Endothelial cell of umbilical vein (primary cell): ENCODE measurements around the gene HLA-DQA2. TPM values are rescaled to one million over a fixed set of nuclear protein-coding genes. Genes with fewer than 3 reads are reported as not detected.

ENCODE experiments used
- BruUV-seq: library from RNA; stranded (reverse); fragments of 400-500 nt; replicated peaks from 2 replicates; lab custom pipeline; 2021; lab: Mats Ljungman, UMichigan
- CTCF ChIA-PET: fragments of 300-600, 350-600 bp; sonication (Branson Sonifier 250); formaldehyde crosslinking; loops from one replicate; lab custom pipeline; 2021; ENCODE audit warnings: antibody characterized with exemption, inconsistent platforms; lab: Charles Lee
- POLR2A ChIA-PET: fragments of 300-600, 350-600 bp; sonication (Branson Sonifier 250); formaldehyde crosslinking; loops from one replicate; lab custom pipeline; 2021; ENCODE audit warnings: antibody characterized with exemption, inconsistent platforms; lab: Charles Lee
- DNase-seq: peaks from one replicate; pipeline ENCODE4 v3.0.0-alpha.2; 2011; ENCODE audit warnings: low read depth, low spot score
- FAIRE-seq: peaks from 2 replicates; lab custom pipeline; 2011; peaks lifted over from hg19 to GRCh38; lab: Jason Lieb, UNC
- H2AFZ ChIP-seq: 2 replicates; pipeline ENCODE4 v1.6.0; 2012; ENCODE audit warnings: low read depth, low read length, control low read depth, inconsistent platforms
- H3K27ac ChIP-seq: 2 replicates; pipeline ENCODE4 v1.5.1; 2011; ENCODE audit warnings: low read depth, mild to moderate bottlenecking, control low read depth, low read length, moderate library complexity; ENCODE audit not compliant: insufficient read depth
- H3K27me3 ChIP-seq, 2 experiments: 2 replicates each; pipeline versions ENCODE4 v1.6.0 to v1.6.1; 2011; ENCODE audit warnings: low read length in 2 of 2, mixed read lengths in 1 of 2; ENCODE audit not compliant: control insufficient read depth in 2 of 2, insufficient read depth in 2 of 2
- H3K36me3 ChIP-seq, 2 experiments: 2 replicates in 1 of 2; 3 replicates in 1 of 2; pipeline ENCODE4 v1.5.1; 2011; ENCODE audit warnings: low read length in 2 of 2, mild to moderate bottlenecking in 1 of 2, moderate library complexity in 1 of 2; ENCODE audit not compliant: control insufficient read depth in 2 of 2, insufficient read depth in 2 of 2; ENCODE audit errors: extremely low read depth in 1 of 2
- H3K4me1 ChIP-seq: 3 replicates; pipeline ENCODE4 v1.5.1; 2011; ENCODE audit warnings: mild to moderate bottlenecking, low read length; ENCODE audit not compliant: control insufficient read depth, insufficient read depth; ENCODE audit errors: extremely low read depth
- H3K4me2 ChIP-seq: 2 replicates; pipeline ENCODE4 v1.6.1; 2011; ENCODE audit warnings: low read length, control low read depth, mixed read lengths; ENCODE audit not compliant: insufficient read depth
- H3K4me3 ChIP-seq, 3 experiments: fragments of 200-600 bp in 1 of 3; sonication (generic), shearing (Covaris generic) in 1 of 3; replicated peaks in 1 of 3; 2 replicates each; pipeline ENCODE4 v1.5.1; 2011 to 2016; ENCODE audit warnings: control low read depth in 3 of 3, low read length in 3 of 3, mild to moderate bottlenecking in 2 of 3, inconsistent platforms in 1 of 3, low read depth in 1 of 3, moderate library complexity in 1 of 3; ENCODE audit not compliant: insufficient read depth in 1 of 3
- H3K79me2 ChIP-seq: 2 replicates; pipeline ENCODE4 v1.6.0; 2012; ENCODE audit warnings: low read length, inconsistent platforms; ENCODE audit not compliant: control insufficient read depth, insufficient read depth
- H3K9ac ChIP-seq: replicated peaks from 2 replicates; pipeline ENCODE3; 2011; ENCODE audit warnings: low read length, control low read depth; ENCODE audit not compliant: insufficient read depth; ENCODE audit errors: extremely low read depth
- H3K9me1 ChIP-seq: replicated peaks from 3 replicates; pipeline ENCODE4 v1.6.0; 2011; ENCODE audit warnings: mild to moderate bottlenecking, low read length; ENCODE audit not compliant: control insufficient read depth, insufficient read depth; ENCODE audit errors: extremely low read depth
- H3K9me3 ChIP-seq: replicated peaks from 2 replicates; pipeline ENCODE4 v1.5.1; 2012; ENCODE audit warnings: low read length, inconsistent platforms; ENCODE audit not compliant: control insufficient read depth, insufficient read depth
- H4K20me1 ChIP-seq: replicated peaks from 2 replicates; pipeline ENCODE3; 2011; ENCODE audit warnings: mild to moderate bottlenecking, low read length; ENCODE audit not compliant: control insufficient read depth, insufficient read depth; ENCODE audit errors: extremely low read depth
- EZH2 ChIP-seq: IDR thresholded peaks from 2 replicates; pipeline ENCODE4 v1.6.1; 2012; ENCODE audit warnings: borderline replicate concordance, low read depth, mild to moderate bottlenecking, moderate library complexity, low read length, inconsistent platforms; ENCODE audit not compliant: severe bottlenecking
- GATA2 ChIP-seq: IDR thresholded peaks from 2 replicates; pipeline ENCODE4 v1.7.0; 2011; ENCODE audit warnings: low read depth, mild to moderate bottlenecking, moderate library complexity, mixed read lengths, low read length; ENCODE audit not compliant: insufficient read length, insufficient read depth
- MAX ChIP-seq: IDR thresholded peaks from 2 replicates; pipeline ENCODE4 v1.6.1; 2011; ENCODE audit not compliant: insufficient read depth, insufficient read length
- POLR2A ChIP-seq: IDR thresholded peaks from 2 replicates; pipeline ENCODE4 v1.6.1; 2012; ENCODE audit warnings: low read depth, mild to moderate bottlenecking, control low read depth, low read length
- POLR2AphosphoS5 ChIP-seq: IDR thresholded peaks from 2 replicates; pipeline ENCODE4 v1.6.1; 2012; ENCODE audit warnings: low read depth, mild to moderate bottlenecking, control low read depth, low read length, moderate library complexity; ENCODE audit not compliant: insufficient read depth
- dilution Hi-C: fragments of 300-500 bp; cut with MboI; formaldehyde crosslinking; loops from one replicate; pipeline ENCODE4 v1.15.0; 2019; ENCODE audit warnings: low sequenced_read_pairs; ENCODE audit not compliant: extremely low pct_ligation_motif_present
- intact Hi-C: fragments of 100-400 bp; cut with micrococcal nuclease; formaldehyde crosslinking; loops from one replicate; pipeline ENCODE4 v1.10.0; 2022
- polyA plus RNA-seq, 4 experiments: library from polyadenylated mRNA; depleted of rRNA in 3 of 4; stranded (reverse) in 3 of 4; unstranded in 1 of 4; fragments of >200 nt; gene quantifications; 2 replicates each; pipeline versions ENCODE4 v1.2.1 to v1.2.3, GENCODE V29; 2011 to 2012; ENCODE audit warnings: missing spikeins in 1 of 4
- total RNA-seq: library from RNA; stranded (reverse); gene quantifications from 2 replicates; pipeline ENCODE4 v1.2.3, GENCODE V29; 2021
- TF ChIP-seq, protein P1 (sequence below), 2 donors: IDR thresholded peaks; 1 replicate in 1 of 2; 2 replicates in 1 of 2; pipeline ENCODE4 v1.5.1; 2011; ENCODE audit warnings: low read length in 2 of 2, mild to moderate bottlenecking in 2 of 2, moderate library complexity in 2 of 2, control low read depth in 1 of 2, inconsistent platforms in 1 of 2, low read depth in 1 of 2; ENCODE audit not compliant: insufficient read depth in 1 of 2; ENCODE audit errors: extremely low read depth in 1 of 2

Gene HLA-DQA2
- total and polyA plus RNA-seq, 2 donors (not counting 3 experiments of a cell fraction or from before 2014, with no cell fraction given) = not detected

- no peak overlapping the region for H3K4me2 ChIP-seq
- no peaks in the 10 kb centered on the region for H3K79me2 ChIP-seq
Measured at GRCh38 chr6:32718879-32719278, 22.3 kb upstream of the HLA-DQA2 start.

More at GRCh38 chr6:32718879-32719278, 22.3 kb upstream of the HLA-DQA2 start:
- DNase-seq = no peak
- POLR2A ChIA-PET = no interaction called here
- CTCF ChIA-PET = no interaction called here
- dilution Hi-C loops (no loop called here), intact Hi-C loops (no loop called here)
- no peaks in the 10 kb centered on the region for H3K36me3 ChIP-seq
- TF ChIP-seq, protein P1, sequence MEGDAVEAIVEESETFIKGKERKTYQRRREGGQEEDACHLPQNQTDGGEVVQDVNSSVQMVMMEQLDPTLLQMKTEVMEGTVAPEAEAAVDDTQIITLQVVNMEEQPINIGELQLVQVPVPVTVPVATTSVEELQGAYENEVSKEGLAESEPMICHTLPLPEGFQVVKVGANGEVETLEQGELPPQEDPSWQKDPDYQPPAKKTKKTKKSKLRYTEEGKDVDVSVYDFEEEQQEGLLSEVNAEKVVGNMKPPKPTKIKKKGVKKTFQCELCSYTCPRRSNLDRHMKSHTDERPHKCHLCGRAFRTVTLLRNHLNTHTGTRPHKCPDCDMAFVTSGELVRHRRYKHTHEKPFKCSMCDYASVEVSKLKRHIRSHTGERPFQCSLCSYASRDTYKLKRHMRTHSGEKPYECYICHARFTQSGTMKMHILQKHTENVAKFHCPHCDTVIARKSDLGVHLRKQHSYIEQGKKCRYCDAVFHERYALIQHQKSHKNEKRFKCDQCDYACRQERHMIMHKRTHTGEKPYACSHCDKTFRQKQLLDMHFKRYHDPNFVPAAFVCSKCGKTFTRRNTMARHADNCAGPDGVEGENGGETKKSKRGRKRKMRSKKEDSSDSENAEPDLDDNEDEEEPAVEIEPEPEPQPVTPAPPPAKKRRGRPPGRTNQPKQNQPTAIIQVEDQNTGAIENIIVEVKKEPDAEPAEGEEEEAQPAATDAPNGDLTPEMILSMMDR (IDR thresholded peaks at IDR 0.05; ENCODE audit: extremely low read depth in 1 of 2, insufficient read depth in 1 of 2, low read depth in 1 of 2, low read length in 2 of 2) = no peak
- TF ChIP-seq POLR2AphosphoS5 = no peak
- no peak for TF ChIP-seq MAX
- TF ChIP-seq GATA2 = no peak
- no peak for TF ChIP-seq EZH2
- TF ChIP-seq POLR2A = no peak
- H3K9me1 ChIP-seq = no peaks in the 10 kb centered on the region
- no peak overlapping the region for H3K9ac ChIP-seq
- H3K4me3 ChIP-seq = no peak overlapping the region
- H3K27ac ChIP-seq = no peak overlapping the region
- no peaks in the 10 kb centered on the region for H3K4me1 ChIP-seq
- H2AFZ ChIP-seq = no peak overlapping the region
- H4K20me1 ChIP-seq = no peaks in the 10 kb centered on the region
- no TSS peak for BruUV-seq
- no peak for FAIRE-seq
- H3K9me3 ChIP-seq = no peaks in the 10 kb centered on the region
- H3K27me3 ChIP-seq = peaks cover 2 to 7% of the 10 kb centered on the region in 2 experiments
